HG03039 (cell line): ENCODE results near the gene RGL3.
"Not testable (repeated sequence)": the region's sequence is repeated elsewhere in the genome, so short reads cannot be mapped to it uniquely, and the experiment has no call there.

Experiments used
- ATAC-seq: cut with Tn5 transposase; IDR thresholded peaks from one replicate; pipeline ENCODE4 v1.9.1; 2021; ENCODE audit warnings: mild to moderate bottlenecking, moderate library complexity; ENCODE audit not compliant: unreplicated experiment

Gene RGL3

GRCh38 chr19:11418549-11419506 is at the start of gene RGL3:
Gene RGL3 (minus strand): TSS chr19:11419314. CDS start chr19:11419278, 36 bp downstream.
- ATAC-seq = no peak

GRCh38 chr19:11468266-11468845 is 49.2 kb upstream of the RGL3 start:
- ATAC-seq = not testable (repeated sequence)

GRCh38 chr19:11465600-11465999 is 46.5 kb upstream of the RGL3 start:
- ATAC-seq = no peak

- ATAC-seq = no peak
Measured at GRCh38 chr19:11464333-11465265, 45.5 kb upstream of the RGL3 start.

- no peak for ATAC-seq
Measured at GRCh38 chr19:11463391-11463790, 44.3 kb upstream of the RGL3 start.

GRCh38 chr19:11461453-11461852 is 42.3 kb upstream of the RGL3 start:
- no peak for ATAC-seq

GRCh38 chr19:11460207-11460606 is 41.1 kb upstream of the RGL3 start:
- no peak for ATAC-seq

GRCh38 chr19:11458912-11459311 is 39.8 kb upstream of the RGL3 start:
- ATAC-seq = not testable (repeated sequence)

GRCh38 chr19:11458236-11458900 is 39.3 kb upstream of the RGL3 start:
- ATAC-seq = no peak

- ATAC-seq = no peak
Measured at GRCh38 chr19:11457831-11458230, 38.7 kb upstream of the RGL3 start.

- ATAC-seq = no peak
Measured at GRCh38 chr19:11457115-11457514, 38.0 kb upstream of the RGL3 start.

- ATAC-seq = no peak
Measured at GRCh38 chr19:11456659-11457058, 37.5 kb upstream of the RGL3 start.

GRCh38 chr19:11455233-11455554 is 36.1 kb upstream of the RGL3 start:
- ATAC-seq = not testable (repeated sequence)

GRCh38 chr19:11453468-11454341 is 34.6 kb upstream of the RGL3 start:
- no peak for ATAC-seq

GRCh38 chr19:11452620-11453310 is 33.7 kb upstream of the RGL3 start:
- no peak for ATAC-seq

GRCh38 chr19:11451871-11452619 is 32.9 kb upstream of the RGL3 start:
- no peak for ATAC-seq

- no peak for ATAC-seq
Measured at GRCh38 chr19:11451327-11451870, 32.3 kb upstream of the RGL3 start.
